ENCODE results near the gene IKBKE. TPM values are rescaled to one million over a fixed set of nuclear protein-coding genes. Genes with fewer than 3 reads are reported as not detected.

Gene IKBKE
- 9.2 and 10.7 TPM in 2 replicates for total RNA-seq (2014; rRNA removed)
- 11.1 TPM for polyA plus RNA-seq (2012)

DNA sequence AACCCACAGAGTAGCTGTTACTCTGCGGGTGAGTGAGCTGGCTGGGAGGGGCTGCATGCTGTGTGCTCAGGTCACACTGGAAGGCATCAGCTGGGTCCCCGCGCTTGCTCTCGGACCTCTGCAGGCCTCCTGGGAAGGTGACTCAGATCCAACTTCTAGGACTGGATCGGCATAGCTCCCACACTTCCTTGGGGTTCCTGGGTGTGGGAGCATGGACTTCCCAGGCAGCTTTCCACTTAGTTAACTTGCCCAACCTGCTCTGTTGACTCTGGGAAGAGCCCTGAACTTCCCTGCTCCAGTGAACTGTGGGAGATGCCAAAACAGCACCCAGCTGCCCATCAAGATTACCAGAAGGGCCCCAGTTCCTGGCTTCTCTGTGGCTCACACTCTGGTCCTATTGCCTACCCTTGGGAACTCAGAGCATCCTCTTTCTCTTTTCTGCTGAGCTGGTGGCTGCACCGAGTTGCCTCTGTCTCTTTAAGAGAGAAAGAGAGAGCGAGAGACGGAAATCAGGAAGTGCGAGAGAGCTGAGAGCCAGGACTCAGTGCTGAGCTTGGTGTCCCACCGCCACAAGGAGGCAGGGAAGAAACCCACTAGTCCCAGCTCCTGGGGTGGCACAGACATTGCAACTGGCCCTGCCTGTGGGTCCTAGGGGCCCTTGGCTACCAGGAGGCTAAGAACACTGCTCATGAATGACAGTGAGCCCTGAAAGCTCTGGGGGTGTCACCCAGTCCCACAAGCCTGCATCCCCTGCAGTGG is at the start of gene IKBKE:
Gene IKBKE, plus strand, starts transcription at position 544 of the 759 bp plus-strand sequence. CDS start 2,752 bp downstream, outside the sequence.
- peak; percentile 86 for DNase-seq (ENCODE audit: low read depth)

DNA sequence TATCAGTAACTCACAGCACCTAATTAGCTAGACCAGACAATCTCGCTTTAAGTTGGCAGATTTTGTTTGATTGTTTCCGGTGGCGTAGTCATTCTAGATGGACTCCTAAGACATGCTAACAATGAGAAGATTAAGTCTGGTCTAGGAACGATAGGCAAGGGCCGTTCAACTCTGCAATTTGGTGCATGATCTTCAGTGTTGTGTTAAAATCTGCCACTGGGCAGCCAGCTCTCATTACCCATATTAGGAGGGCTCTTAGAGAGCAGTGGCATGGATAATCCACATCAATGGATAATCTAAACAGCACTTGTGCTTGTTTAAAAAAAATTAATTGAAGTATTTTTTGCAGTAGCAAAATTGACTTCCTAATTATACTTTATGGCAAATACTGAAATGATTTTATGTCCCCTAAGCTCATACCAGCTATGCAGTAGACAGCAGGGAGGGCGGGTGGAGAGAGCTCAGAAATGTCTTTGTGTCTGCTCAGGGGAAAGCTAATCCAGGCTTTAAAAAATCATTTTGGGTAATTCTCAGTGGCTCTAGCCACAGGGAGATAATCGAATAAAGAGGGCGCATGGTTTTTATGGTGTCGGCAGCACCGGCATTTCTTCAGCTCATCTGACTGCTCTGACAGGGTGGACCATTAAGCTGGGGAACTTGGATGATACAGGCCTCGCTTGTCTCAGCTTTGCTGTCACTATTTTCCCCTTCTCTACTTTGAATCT is 48.5 kb upstream of the IKBKE start:
- no peak for DNase-seq (ENCODE audit: low read depth)

DNA sequence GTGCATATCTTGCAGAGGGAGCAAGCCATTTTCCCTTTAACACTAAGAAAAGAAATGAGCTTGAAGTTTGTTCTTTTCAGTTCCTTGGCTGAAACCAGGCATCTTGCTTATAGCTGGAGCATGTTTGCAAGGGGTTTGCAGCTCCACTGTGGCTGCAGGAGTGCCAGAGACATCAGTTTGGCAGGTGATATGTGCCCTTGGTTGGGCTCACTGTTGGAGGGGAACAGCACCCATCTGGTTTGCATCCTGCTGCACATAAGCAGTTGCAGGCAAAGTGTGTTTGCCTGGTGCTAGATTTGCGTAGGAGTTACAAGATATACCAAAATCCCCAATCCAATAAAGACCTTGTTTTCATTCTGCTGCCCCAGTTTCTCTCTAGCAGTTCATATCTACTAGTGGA is 47.8 kb upstream of the IKBKE start:
- DNase-seq (ENCODE audit: low read depth), result no peak

DNA sequence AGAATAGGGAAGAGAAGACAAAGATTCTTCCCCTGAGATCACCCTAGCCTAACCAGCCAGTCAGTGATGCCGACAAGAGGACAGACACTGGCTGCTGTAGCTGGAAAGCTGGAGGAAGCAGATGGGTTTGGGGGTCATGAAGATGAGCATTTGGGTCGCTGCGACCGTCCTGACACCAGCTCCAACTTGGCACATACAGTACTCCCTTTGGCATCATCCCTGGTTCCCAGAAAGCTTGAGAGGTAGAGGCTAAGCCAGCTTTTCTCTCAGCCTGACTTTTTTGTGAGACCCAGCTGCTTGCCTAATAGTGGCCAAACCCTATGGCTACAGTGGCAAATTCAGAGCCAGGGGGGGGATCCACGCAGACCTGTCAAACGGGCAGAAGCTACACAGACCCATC is 43.0 kb upstream of the IKBKE start:
- no peak for DNase-seq (ENCODE audit: low read depth)

DNA sequence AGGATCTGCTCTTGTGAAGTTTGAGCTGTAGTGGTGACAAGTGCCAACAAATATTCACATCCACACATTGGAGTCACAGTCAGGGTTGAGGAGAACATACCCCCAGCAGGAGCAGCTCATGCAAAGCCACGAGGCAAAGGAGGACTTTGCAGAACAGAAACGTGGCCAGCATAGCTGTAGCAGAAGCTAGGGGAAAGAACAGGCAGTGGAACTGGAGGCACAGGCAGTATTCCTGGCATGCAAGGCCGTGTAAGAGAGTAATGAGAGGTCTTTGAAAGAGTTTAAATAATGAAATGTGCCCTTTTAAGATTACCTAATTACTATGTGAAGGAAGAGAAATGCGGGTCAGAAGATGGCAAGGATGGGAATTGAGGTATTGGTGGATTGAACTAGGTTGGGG is 40.9 kb upstream of the IKBKE start:
- no peak for DNase-seq (ENCODE audit: low read depth)

DNA sequence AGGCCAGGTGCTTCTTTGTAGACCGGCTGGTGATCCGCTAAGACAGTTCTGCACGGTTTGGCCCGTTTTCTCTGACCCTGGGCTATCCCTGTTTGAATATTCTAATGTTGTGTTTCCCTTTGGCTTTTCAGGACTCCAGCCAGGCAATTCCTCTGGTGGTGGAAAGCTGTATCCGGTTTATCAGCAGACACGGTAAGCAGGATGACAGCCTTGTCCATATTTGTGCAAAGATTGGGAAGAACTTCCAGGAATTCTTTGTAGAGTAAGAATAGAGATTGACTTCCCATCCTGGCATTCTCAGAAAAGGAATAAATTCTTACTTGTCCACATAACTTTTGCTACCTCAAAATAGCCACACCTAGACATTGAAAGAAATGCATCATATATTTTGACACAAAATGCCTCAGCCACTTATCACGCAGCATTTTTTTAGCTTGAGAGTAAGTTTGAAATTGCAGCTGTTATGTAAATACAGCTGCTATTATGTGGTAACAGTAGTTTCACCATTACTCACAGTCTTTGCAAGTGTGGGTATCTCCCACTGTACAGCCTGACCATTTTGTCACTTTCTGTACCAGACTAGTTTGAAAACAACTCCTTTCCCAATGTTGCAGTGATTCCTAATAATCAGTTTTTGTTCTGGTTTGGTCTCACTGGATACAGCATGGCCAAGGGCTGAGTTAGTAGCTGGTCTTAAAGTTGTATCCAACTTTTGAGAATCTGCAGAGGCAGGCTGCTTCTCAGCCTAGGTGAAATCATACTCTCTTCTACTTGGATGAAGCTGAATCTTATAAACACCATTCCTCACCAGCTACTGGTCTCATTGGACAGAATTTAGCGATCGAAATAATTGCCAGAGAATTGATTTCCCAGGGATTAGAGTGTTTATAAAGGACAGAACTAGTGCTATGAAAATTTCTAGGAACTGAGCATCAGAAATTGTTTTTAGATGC is 40.0 kb upstream of the IKBKE start:
- peak; percentile 93 for DNase-seq (ENCODE audit: low read depth)

DNA sequence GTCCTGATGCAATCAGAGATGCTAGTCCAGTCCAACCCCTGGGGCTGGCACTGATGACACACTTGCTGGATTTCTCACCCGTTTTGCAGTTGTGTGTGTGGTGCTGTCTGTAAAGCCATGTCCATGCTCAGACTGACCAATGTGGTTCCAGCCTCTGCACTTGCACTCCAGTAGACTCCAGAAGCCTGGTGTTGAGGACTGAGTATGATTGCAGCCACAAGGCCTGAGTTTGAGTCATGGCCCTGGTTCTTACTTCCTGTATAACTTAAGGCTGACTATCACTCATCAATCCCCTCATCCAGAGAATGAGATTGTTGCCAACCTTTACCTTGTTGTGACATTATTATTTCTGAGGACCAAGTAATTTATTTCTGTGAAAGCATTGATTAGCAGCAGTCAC is 34.8 kb upstream of the IKBKE start:
- no peak for DNase-seq (ENCODE audit: low read depth)

DNA sequence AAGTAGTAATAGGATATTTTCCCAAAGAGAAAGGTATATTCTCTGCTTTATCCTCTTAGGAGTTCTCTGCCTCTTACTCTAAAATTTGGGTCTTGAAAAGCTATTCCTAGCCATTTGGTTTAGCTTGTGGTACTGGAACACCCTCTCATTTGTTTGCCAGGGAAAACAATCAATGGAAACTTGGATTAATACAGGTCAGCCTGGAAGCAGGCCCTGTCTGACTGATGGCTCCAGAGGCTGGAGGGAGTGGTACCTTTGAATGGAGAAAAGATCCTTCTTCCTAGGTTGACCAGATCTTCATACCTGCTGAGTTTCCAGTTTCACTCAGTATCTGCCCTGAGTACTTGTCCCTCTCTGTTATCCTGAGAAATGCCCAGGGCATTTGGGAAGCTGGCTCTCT is 31.7 kb upstream of the IKBKE start:
- no peak for DNase-seq (ENCODE audit: low read depth)

DNA sequence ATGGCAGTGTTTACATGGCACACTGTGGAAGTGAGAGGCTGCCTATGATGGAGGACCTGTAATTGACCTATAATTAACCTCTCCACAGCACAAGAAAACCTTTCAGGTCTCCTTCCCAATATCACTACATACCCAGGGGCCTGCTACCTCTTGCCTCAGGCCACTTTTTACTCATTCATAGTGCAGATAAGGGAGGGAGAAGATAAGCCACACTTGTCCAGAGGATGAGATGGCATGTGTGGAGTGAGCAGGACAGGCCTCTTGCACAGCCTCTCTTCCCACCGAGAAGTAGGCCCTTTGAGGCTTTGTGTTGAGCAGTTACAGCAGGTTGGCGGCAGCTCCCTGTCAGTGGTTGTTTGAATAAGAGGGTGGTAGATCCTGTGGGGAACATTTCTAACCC is 31.1 kb upstream of the IKBKE start:
- DNase-seq (ENCODE audit: low read depth), result no peak

DNA sequence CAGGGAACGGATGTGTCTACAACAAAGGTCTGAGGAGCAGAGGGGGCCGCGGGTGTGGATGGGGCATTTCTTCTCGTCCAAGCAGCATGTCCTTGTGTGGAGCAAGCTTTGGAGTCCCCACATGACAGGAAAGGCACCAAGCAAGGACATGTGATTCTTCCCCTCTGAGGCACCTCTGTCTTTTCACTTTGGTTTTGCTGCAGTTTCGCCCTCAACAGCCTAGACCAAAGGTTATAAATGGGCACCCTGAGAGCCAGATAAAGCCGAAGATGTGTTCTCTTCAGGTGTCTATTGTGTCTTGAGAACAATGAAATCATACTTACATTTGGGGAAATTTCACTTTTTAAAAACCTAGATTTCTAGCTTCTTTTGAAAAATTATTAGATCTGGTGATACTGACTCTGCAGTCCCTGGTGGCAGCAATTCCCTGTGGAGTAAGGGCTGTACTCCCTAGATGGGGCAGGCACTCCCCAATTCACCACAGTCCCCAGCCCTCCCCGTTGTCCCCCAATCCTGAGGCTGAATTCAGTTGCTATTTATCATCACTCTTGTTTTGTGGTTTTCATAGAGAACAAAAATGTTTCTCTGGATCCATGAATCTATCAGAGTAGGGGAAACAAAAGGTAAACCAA is 28.8 kb upstream of the IKBKE start:
- DNase-seq (ENCODE audit: low read depth), result no peak

DNA sequence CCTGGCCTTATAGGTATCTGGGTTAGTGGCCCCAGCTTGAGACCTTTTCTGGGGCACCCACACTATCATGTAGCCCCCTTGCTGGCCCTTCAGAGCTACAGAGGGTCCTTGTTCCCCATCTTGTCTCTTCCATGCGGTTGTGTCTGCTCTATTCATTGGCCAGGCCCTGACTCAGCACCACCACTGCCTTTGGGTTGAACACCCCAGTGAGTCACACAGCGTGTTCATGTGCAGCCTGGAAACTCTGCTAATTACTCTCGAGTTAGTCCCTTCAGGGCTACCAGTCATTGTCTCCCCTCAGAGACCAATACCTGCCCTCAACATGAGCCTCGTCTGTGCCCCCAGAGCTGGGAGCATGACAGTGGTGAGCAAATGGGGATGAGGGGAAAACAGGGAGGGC is 28.2 kb upstream of the IKBKE start:
- DNase-seq (ENCODE audit: low read depth), result peak; percentile 68

DNA sequence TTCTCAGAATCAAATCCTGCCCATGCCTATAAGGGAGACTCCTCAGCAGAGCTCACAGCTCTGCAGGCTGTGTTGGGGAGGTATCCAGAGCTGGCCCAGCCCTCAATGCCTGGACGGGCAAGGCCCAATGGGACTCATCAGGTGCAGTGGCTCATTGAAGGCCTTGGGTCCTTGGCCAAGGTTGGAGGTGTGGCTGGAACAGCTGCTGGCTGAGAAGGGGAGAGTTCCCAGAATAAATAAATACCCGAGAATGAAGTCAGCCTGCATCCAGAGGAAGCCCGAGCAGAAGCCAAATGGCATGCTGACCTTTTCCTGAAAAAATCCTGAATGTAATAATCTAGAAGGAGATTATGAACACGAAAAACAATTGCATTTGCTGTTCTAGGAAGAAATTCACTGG is 25.2 kb upstream of the IKBKE start:
- peak; percentile 80 for DNase-seq (ENCODE audit: low read depth)

DNA sequence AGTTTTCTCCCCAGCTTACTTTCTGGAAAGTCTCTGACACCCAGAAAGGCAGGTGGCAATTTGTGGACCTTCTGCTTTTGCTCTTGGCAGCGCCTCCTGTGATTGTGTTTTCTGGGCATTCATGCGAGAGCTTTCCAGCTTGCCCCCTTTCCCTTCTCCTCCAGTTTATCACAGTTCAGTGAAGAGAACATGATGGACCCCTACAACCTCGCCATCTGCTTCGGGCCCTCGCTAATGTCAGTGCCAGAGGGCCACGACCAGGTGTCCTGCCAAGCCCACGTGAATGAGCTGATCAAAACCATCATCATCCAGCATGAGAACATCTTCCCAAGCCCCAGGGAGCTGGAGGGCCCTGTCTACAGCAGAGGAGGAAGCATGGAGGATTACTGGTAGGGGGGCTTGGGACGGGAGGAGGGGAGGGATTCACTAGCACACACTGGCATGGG is 24.3 kb upstream of the IKBKE start:
- DNase-seq (ENCODE audit: low read depth), result no peak

DNA sequence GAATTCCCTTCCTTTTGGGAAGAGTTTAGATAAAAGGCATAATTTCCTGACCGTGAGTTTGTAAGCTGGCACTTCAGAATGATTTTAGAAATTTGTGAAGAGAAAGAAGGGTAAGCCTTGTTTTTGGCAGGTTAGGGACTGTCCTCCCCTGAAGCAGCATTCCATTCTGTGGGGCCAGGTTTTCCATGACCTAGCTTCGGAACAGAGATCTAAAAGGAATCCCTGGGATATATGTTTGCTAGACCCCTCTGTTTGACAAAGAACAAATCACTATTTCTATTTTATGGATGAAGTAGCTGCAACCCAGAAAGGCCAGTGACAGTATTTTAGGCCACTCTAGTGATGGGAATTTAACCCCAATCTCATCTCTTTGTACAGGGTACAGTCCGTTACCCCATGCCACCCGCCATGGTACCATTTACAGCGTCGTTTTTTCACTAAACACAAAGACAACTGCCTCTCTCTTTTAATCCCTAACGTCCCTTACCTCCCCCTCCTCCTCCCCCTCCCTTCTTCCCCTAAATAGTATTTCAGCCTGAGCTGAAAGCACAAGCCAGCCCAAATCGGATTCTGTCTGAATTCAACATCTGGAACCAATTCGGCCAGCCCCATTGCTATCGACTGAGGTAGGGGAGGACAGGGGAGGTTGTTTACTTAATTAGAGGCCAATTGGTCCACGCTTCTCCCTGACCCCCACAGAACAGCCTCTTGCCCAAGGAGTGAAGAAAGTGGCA is 23.4 kb upstream of the IKBKE start:
- no peak for DNase-seq (ENCODE audit: low read depth)

DNA sequence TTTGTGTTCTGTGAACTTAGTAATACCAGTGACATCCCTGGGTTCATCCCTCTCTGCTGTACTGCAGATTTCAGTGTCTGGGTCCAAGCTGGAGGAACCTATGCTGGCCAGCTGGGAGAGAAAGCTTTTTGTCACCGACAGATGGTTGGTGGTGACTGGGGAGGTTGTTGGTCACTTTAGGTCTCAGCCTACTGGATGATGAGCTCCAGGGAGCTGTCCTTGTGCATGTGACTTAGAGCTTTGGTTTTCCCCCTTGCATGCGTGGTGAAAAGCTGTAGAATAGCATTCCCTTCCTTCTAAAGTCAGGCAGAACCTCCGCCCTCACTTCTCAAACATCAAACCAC is 22.9 kb upstream of the IKBKE start:
- no peak for DNase-seq (ENCODE audit: low read depth)

DNA sequence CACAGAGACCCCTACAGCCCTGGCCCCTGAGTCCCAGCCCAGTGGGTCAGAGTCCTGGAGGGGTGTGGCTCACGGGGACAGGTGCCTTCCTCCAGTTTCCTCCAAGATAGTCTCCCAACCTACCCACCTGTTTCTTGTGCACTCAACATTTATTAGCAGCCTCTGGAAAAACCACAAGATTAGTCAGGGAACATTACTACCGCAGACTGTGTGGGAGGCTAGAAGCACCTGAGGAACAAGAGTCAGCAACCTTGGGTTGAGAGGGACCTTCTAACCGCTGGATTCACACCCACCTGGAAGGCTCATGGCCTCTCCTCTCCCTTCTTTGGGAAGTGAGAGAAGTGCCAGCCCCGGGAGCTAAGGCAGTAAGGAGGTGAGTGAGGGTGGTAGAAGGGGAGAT is 22.5 kb upstream of the IKBKE start:
- DNase-seq (ENCODE audit: low read depth), result no peak

DNA sequence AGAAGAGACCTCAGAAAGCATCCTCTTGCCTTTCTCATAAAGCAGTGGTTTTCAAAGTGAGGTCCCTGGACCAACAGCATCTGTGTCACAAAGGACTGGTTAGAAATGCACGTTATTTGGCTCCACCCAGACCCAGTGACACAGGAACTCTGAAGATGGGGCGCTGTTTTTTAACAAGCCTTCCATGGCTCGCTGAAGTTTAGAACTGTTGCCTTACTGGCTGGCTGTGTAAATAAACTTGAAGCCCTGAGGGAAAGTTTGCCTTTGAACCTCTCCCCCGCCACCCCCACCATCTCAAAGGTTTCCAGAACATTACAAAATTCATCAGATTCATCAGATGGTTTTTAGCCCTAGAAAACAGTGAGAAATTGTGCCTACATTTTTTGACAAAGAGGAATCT is 21.8 kb upstream of the IKBKE start:
- no peak for DNase-seq (ENCODE audit: low read depth)

DNA sequence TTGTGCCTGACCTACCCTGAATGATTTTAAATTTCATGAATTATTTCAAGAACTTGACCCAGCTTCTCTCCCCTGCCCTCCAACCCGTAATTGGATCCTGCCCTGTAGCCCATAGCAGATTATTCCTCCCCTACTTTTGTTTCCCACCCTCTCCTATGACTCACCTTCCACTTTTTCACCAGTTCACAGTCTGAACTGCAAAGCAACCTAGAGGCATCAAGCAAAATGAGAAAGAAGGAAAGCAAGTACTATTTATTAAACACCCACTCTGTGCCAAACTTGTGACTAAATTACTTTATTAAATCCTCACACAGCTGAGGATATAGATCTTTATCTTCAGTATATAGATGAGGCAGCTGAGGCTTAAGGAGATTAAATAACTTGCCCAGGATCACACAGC is 20.7 kb upstream of the IKBKE start:
- DNase-seq (ENCODE audit: low read depth), result no peak

DNA sequence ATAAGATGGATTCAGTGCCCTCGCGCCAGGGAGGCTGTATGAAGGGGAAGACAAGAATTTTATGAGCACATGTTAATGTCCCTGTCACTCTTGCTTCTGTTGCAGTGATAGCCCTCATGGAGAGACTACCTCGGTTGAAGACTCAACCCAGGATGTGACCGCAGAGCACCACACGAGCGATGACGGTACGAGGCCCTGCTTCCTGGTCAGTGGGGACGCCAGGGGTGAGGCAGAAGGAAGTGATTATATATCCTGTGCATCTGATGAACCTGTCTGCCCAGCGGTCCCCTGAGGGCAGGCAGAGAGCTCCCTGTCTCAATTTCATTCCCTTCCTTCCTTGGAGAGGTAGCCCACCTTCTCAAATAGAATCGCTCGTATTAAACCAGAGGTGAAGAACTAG is 20.0 kb upstream of the IKBKE start:
- no peak for DNase-seq (ENCODE audit: low read depth)

DNA sequence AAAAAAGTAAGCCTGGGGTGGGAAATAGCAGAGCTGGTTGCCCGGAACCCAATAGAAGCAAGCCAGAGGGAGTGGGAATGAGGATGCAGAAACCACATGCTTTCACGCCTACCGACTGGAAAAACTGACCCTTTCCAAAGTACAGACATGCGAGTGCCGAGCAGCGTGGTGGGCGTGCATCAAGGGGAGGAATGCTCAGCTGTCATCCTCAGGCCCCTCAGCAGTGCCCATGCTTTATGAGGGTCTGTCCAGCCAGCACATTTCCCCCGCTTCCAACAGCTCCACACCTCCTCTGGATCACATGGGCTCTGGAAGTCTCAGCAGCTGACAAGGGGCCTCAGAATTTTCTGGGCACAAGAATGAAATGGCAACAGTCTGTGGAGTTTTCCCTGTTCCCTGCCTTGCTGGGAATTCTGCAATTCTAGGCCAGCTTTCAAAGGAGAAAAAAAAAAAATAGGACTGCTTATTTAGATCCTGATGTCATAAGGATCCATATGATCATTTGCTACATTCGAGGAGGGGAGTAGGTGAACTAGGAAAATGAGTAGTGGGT is 19.1 kb upstream of the IKBKE start:
- no peak for DNase-seq (ENCODE audit: low read depth)

DNA sequence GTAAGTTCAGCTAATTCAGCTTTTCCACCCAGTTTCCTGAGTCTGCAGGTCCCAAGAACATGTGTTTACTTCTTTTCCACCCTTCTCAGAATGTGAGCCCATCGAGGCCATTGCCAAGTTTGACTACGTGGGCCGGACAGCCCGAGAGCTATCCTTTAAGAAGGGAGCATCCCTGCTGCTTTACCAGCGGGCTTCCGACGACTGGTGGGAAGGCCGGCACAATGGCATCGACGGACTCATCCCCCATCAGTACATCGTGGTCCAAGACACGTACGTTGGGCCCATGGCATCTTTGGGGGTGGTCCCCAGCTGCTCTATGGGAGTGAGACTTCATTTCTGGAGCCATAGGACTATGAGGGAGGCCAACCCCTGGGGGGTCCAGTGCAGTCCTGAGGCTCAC is 17.2 kb upstream of the IKBKE start:
- DNase-seq (ENCODE audit: low read depth), result no peak
